GM12864 (cell line): ENCODE measurements around the gene CCDC148.

Source experiments
- DNase-seq: peaks from one replicate; pipeline ENCODE4 v3.0.0-alpha.2; 2011; ENCODE audit warnings: low read depth
- H3K4me3 ChIP-seq: 2 replicates; pipeline ENCODE4 v1.5.1; 2011; ENCODE audit warnings: mild to moderate bottlenecking, low read depth, low read length, control low read depth
- TF ChIP-seq, protein P1 (sequence below): IDR thresholded peaks from 2 replicates; pipeline ENCODE4 v1.5.1; 2011; ENCODE audit warnings: low read depth, mild to moderate bottlenecking, moderate library complexity, low read length, control low read depth, inconsistent platforms; ENCODE audit errors: missing control alignments

The CCDC148 gene

DNA sequence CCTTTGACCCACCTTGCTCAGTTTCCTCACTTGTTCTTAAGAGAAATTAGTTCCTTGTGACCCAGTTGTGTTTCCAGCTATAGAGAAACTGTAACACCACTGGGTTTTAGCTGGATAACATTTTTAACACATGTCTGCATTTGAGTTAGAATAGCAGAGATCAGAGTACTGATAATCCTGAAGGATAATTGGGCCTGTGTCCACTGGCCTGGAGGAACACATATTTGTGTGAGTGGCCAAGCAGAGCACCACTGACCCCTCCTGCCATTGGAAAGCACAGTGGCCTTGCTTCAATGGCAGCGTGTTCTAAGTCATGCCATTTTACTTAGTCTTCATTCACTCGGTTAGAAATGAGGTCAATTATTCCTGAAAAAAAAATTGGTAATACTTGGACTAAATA lies 42.8 kb upstream of the CCDC148 start:
- H3K4me3 ChIP-seq = no peak overlapping the region
- no peak for DNase-seq
- TF ChIP-seq, protein P1, sequence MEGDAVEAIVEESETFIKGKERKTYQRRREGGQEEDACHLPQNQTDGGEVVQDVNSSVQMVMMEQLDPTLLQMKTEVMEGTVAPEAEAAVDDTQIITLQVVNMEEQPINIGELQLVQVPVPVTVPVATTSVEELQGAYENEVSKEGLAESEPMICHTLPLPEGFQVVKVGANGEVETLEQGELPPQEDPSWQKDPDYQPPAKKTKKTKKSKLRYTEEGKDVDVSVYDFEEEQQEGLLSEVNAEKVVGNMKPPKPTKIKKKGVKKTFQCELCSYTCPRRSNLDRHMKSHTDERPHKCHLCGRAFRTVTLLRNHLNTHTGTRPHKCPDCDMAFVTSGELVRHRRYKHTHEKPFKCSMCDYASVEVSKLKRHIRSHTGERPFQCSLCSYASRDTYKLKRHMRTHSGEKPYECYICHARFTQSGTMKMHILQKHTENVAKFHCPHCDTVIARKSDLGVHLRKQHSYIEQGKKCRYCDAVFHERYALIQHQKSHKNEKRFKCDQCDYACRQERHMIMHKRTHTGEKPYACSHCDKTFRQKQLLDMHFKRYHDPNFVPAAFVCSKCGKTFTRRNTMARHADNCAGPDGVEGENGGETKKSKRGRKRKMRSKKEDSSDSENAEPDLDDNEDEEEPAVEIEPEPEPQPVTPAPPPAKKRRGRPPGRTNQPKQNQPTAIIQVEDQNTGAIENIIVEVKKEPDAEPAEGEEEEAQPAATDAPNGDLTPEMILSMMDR = no peak

DNA sequence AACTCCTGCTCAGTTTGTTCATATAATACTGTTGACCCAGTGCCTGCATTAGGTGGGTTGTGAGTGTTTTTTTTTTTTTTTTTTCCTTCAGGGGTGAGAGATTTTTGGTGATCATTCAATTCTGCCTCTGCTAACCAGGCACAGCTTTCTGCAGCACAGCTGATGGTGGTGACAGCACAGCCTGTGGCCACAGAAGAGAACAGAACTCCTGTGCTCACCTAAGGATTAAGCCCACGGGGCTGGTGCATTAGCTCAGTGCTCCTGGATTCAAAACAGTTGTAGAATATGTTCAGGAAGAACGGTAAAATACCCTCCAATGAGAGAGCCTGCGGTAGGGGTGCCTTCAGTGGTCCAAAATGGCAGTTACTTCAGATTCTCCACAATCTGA lies 42.2 kb upstream of the CCDC148 start:
- DNase-seq = no peak
- TF ChIP-seq, protein P1 = no peak
- H3K4me3 ChIP-seq = no peak overlapping the region

DNA sequence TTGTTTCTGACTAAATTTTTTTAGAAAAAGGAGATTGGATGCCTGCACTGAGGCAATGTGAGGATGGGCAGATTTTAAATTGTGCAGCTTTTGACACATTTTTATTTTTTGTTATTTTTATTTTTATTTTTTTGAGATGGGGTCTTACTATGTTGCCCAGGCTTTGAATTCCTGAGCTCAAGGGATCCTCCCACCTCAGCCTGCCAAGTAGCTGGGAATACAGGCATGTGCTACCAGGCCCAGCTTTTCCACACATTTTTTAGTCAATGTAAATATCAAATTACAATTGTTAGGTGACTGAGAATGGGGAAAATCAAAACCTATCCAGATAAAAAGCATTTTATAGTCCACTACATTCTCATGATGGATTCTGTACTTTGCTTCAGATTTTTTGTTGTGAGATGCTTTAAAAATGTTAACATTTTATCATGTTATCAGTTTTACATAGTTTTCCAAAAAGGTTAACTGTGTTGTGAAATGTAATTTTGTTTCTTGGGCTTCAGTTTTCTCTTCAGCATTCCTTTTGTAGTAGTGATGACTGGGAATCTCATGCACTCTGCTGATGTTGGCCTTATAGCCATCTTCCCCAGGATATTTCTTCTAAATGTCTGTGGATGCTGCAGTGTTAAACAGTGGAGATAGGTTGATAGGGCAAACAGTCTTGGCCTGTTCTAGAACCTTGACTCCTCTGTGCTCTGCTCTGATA lies 41.6 kb upstream of the CCDC148 start:
- TF ChIP-seq, protein P1 = no peak
- no peak overlapping the region for H3K4me3 ChIP-seq
- DNase-seq = no peak

DNA sequence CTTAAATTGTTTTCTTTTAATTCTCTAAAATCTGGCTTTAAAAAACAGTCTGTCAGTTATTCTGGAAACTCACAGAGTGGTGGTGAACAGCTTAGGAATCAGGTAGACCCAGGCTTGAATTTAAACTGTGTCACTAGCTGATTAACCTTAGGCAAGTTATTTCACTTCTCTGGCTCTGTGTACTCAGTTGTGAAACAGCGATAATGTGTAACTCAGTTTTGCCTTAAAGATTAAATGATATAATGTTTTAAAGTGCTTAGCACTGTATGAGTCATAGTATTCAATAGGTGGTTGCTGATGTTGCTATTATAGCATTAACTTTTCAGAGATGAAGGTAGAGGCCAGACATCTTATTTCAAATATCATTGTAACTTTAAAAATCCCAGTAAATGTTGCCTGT lies 40.9 kb upstream of the CCDC148 start:
- TF ChIP-seq, protein P1 = no peak
- no peak overlapping the region for H3K4me3 ChIP-seq
- no peak for DNase-seq

- H3K4me3 ChIP-seq = no peak overlapping the region
- TF ChIP-seq, protein P1 = no peak
- no peak for DNase-seq
These were observed 40.4 kb upstream of the CCDC148 start for GRCh38 chr2:158496986-158497385.

GRCh38 chr2:158495175-158495574 lies 38.6 kb upstream of the CCDC148 start:
- no peak for DNase-seq
- no peak overlapping the region for H3K4me3 ChIP-seq
- TF ChIP-seq, protein P1 = no peak

- TF ChIP-seq, protein P1 = no peak
- no peak for DNase-seq
- no peak overlapping the region for H3K4me3 ChIP-seq
These were observed 36.9 kb upstream of the CCDC148 start for GRCh38 chr2:158493458-158493857.
